GM18519 (cell line): ENCODE data around the gene PIEZO1.

Experiments
- ATAC-seq: cut with Tn5 transposase; IDR thresholded peaks from one replicate; pipeline ENCODE4 v1.9.1; 2021; ENCODE audit warnings: mild to moderate bottlenecking, moderate library complexity; ENCODE audit not compliant: unreplicated experiment, low FRiP score

The PIEZO1 gene

DNA sequence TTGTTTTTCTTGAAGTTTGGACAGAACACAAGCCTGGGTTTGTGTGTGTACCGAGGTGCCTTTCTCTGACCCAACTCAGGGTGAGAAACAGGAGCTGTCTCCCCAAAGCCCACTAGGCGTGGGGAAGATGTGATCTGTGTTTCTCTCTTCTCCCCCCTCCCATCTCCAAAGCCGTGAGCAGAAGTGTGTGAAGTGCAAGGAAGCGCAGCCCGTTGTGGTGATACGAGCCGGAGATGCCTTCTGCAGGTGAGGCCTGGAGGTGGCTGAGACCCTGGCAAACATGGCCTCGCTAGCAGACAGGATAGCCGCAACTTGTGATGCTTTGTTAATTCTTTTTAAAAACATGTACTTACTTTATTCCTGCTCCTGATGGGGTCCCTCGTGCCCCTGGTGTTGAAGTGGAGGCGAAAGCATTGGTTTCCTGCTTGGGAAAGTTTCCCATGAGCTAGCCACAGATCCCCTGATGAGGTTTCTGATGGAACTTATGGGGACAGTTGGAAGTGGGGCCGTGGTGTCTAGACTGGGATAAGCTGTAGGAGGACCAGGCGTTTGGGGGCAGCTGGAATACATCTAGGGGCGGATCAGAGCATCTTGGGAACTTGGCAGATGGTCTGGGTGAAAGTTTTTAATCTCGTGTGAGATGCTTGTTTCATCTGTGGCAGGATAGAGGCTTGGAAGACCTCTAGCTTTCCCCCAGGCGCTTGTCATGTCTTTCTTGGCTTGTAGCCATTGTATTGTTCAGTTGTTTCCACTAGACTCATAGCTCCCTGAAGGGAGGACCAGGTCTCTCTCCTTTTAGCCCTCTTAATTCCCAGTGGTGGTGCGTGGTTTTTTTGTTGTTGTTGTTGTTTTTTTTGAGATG, 77.8 kb downstream of the PIEZO1 start:
- ATAC-seq = no peak

DNA sequence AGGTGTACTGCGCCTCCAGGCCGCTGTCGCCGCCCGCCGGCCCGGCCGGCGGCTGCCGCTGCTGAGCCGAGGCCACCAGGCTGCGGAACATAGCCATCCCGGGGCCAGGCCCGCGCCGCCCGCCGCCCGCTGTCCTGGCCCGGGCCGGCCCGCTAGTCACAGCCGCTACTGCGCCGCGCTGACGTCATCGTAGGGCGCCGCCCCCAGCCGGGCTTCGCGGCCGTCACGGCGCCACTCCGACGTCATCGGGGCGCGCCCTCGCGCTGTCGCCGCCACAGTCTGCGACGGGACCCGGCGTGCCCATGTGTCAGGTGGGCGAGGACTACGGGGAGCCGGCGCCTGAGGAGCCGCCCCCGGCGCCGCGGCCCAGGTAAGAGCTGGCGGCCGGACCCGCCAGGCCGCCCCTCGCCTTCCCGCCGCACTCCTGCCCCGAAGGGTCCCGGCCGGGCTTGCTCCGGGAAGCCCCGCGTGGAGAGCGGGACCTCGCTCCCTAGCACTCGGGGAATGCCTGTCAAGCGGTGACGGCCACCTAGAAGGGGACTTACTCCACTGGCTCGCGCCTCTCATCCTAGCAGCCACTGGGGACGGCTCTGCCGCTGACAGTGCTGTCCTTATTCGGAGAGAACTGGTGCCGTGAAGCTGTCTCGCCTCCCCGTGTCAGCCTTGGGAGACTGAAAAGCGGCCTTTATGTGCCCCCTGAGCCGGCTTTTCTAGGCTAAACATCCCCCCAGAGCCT, 78.6 kb downstream of the PIEZO1 start, which contains the start of the genes CTU2 and RNF166:
Gene CTU2 (plus strand): TSS at position 275 of the 736 bp plus-strand sequence. CDS start 28 bp downstream, at position 303.
Gene RNF166 (minus strand): TSS at position 180 of the 736 bp plus-strand sequence. CDS start 83 bp downstream, at position 97.
- peak; percentile 53 for ATAC-seq

DNA sequence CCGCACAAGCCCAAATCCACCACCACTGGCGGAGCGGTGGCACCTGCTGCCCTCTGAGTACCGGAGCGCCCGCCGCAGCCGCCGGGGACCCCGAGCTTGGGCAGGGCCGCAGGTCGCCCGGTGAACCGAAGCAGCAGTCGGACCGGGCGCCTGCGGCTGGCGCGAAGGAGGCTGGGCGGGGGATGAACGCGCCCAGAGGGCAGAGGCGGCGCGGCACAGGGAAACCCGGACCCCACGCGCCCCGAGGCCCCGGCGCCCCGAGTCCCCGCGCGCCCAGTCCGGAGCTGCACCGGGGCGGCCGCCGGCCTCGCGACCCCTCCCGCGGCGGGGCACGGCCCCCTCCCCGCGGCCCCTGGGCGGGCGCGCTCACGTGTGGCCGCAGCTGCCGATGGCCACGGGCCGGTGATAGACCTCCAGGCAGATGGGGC, 79.2 kb downstream of the PIEZO1 start:
- peak; percentile 2 for ATAC-seq

DNA sequence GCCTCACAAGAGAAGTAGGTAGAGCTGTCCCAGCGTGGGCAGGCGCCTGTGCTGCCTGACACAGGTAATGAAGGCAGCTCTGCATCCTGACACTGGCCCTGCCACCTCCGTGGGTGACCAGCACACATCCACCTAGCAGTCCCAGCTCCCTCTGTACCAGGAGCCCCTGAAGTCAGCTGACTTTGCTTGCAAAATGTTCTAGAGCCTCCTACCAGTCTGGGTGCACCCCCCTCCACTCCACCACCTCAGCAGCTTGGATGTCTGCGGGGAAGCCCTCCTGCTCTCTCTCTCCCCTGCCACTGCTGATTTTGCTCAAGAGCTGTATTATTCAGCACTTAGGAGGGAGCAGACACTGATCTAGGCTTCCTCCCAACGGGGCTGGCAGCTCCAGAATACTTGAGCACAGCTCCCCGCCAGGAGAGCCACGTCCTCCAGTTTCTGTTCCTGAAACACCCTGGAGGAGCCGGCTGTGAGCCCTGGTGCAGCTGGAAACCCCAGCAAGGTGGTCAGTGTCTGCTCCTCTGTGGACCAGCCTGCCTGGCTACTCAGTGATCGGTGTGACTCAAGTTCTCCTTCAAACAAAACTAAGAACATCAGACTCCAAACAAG, 79.8 kb downstream of the PIEZO1 start:
- ATAC-seq = no peak

DNA sequence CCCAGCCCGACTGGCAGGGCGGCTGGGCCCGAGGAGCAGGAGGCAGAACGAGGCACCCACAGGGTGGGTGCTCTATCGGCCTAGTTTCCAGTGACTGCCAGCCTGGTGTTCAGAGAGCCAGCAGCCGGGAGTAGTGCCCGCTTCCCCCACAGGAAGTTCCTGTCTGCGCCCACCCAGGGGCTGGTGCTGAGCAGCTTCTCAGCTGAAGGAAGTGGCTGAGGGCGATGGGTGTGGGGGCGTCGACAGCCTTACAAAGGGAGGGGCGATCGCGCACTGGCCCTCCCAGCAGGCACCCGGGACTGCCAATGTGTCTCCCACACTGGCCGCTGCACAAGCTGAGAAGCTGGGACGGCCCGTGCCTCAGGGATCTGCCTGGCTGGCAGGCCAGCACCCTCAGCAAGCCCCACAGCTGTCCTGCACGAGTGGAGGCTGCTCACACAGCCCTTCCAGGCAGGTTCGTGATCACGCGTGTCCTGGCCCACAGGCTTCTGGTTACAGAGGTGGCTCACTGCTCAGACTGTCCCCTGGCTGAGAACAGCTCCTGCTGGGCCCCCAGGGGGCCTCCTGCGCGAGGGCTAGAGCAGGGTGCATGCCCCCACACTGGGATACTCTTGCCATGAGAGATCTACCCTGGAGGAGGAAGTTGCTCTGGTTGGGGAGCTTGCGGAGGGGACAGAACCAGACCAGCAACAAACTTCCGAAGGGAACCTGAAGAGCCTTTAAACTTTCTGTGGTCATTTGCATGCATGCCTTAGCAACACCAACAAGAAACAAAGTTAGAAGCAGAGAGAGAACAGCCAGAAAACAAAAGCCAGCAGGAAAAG, 81.3 kb downstream of the PIEZO1 start:
- ATAC-seq = no peak

DNA sequence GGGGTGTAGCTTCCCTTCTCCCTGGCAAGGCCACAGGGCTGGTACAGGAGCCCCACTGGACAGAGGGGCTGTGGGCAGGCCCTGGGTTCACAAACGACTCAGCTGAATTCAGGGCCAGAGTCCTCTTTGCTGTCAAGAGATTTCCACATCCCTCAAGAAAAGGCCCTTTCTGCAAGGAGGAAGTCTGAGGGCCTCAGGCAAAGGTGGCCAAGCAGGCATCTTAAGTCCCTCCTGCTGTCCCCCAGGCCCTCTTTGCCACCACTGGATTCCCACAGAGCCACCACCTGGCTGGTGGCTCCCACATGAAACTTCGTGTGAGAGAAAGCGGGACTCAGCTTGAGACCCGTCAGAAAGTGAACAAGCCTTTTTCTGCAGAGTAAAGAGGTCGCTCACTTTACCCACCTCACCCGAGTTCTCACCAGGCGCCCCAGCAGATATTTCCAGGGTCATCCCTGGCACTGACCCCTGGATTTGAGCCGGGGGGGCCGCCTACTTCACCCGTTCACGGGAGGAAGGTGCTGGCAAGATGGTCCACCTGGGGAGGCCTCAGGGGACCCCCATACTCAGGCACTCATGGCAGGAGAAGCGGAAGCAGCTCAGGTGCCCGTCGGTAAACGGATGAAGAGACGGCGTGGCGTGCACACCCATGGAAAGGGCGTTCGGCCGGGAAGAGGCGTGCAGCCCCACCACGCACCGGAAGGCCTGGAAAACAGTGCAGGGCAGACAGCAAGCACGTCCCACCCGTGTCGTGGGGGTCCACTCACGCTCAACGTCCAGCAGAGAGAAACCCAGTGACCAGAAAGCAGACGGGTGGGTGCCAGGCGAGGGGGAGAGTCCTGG, 82.4 kb downstream of the PIEZO1 start:
- ATAC-seq = no peak

DNA sequence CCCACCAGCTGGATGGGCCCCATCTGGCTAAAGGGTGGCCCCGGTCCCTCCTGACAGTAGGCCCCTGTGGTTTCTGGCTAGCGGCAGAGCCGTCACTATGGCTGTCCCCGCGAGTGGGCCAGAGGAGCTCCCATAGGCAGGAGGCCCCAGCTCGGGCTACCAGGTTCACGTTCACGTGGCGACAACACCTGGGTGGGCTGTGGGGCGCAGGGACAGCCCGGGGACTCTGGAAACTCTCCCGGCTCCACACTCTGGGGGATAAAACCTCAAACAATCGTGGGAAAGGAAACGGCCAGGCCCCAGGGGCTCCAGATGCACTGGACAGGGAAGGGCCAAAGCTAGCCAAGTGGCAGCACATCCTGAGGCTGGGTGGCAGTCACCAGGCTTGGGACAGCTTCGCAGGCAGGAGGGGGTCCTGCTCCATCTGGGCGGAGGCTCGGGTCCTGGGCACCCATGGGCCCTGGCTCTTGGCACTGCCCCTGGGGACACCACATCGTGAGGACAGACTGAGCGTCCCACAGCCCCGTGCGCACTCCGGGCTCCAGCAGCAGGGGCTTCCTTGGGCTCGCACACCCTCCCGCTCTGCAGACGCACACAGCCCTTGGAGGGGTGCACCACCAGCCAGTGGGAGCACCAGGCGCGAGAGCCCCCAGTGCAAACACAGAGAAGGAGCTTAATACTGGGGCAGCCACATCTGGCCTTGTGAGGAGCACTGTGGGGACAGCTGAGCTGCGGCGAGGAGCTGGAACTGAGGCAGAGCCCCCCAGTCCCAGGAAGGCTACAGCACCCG, 83.2 kb downstream of the PIEZO1 start:
- ATAC-seq = no peak

DNA sequence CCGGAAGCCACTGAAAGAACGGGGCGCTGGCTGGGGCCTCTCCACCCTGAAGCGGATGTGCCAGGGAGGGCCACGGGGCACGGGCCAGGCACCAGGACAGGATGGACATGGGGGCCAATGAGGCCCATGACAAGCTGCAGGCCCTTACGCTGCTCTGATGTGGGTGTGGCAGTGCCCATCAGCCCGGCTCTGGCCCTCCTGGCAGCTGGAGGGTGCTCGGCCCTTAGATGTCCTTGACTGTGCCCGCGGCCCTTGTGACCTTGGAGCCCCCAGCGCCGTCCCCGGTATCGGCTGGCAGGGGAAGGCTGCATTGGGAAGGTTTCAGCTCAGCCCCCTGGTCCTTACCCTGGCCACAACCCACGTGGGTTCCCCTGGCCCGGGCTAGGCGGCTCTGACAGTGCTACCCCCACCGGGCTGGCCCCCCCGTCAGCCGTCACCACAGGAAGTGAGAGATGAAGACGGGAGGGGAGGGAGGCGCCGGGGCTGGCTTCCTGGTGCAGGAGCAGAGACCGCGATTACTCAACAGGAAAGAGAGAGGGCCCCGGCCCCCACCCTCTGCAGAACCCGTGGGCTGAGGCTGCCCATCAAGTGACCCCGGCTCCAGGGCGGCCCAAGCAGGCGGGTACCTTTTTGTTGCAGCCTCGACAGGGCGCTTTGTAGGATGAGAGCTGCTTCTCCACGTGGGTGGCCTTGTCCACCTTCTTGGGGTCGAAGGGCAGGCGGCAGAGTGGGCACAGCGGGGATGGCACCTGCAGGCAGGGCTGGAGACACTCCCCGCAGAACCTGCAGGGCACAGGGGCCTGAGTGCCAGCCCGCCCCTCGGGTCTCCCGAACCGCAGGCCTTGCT, 84.2 kb downstream of the PIEZO1 start:
- no peak for ATAC-seq

DNA sequence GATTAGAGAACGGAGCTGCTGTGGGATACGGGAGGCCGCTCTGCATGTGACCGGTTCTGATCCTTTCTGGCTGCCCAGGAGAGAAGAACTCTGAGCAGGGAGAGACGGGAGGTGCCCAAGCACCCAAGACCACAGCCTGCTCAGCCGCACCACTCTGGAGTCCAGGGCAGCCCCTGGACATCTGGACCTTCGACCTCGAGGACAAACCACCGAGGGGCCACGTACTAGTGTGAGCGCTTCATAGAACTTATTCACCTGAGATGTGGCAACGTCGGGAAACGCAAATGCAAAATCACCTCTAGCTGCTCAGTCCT, 84.7 kb downstream of the PIEZO1 start:
- ATAC-seq = no peak

DNA sequence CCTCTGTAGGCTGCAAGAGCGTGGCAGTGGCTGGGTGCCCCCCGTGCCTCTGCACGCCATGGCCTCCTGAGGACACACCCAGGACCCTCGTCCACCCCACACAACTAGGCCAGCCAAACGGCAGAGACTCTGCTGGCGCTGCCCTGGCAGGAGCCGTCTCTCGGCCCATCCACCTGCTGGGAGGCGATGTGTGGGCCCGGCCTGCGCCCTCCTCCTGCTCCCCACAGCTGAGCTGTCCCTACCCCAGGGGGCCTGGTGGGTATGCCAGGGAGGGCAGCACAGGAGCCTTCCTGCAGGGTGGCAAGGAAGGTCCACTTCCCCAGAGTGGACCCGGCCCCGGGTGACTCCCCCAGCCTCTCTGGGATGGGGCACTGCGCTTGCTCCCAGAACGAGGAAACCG, 85.8 kb downstream of the PIEZO1 start:
- ATAC-seq = no peak

DNA sequence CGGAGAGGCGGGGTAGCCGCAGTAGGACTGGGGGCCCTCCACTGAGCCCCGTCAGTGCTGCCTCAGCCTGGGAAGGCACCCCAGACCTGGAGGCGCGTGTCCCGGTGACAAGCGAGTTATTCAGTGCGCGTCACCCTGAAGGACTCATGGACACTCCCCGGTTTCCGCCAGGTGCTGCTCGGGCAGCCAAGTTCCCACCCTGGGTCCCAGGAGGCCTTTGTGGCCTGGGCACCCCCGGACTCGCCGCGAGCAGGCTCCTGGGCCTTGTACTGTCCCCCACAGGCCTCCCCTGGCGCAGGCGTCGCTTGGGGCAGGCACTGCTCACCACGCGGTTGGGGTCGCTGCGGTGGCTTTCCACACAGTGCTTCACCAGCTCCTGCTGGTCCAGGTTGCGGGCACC, 86.4 kb downstream of the PIEZO1 start:
- ATAC-seq = no peak

DNA sequence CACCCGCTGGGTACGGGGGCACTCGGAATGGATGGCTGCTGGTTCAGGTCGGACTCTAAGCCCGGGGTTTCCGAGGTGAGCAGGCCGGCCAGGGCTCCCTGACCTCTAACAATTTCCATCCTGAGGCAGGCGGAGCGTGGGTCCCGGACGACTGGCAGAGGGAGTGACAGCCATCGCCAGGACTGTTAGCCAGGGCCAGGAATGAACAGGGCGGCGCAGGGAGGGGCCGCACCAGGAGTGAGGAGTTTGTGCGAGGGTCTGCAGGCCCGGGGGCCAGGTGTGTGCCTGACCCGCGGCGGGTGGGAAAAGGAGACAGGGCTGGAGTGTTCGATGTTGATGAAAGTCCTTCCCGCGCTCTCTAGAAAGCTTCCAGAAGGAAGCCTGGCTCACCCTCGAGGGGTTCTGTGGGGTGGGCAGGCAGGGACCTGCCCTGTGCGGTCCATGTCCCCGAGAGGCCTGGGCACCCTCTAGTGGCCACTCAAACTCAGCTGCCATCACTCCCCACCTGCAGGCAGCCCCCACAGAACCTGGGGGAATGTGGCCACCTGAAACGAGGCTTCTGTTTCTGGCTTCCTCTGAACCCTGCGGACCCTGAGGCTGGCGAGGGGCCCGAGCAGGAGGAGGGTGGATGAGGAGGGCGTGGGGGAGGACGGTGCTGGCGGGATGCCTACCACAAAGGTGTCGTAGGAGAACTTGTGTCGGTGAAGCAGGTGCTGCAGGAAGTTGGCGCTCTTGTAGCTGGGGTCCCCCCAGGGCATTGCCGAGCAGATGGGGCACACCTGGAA, 87.0 kb downstream of the PIEZO1 start:
- no peak for ATAC-seq

DNA sequence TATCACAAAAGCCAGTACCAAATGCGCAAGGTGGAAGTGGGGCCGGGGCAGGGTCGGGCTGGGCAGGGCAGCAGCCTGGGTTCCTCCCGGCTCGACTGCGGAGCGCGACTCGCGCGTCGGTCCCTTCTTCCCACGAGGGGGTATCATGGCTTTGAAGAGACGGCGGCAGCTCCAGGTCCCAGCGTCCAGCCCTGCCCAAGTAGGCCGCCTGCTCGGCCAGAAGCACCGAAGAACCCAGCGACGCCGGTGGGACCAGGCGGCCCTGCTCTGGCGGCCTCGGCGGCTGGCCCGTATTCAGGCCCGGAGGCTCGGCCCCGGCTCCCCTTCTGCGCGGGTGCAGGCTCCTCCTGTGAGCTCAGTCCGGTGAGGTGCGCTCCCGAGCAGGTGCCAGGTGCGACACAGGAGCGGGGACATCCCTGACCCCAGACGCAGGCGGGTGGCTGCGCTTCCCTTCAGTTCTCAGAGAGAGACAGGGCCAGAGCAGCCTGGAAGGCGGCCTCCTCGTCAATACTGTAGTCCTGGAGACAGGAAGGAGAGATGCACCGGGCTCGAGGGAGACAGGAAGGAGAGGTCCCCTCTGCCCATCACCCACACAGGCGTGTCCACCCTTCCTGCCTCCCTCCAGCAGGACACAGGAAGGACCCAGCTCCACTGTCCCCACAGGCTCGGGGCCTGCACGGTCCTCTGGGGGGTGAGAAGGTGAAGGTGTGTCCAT, 87.7 kb downstream of the PIEZO1 start:
- ATAC-seq = no peak

DNA sequence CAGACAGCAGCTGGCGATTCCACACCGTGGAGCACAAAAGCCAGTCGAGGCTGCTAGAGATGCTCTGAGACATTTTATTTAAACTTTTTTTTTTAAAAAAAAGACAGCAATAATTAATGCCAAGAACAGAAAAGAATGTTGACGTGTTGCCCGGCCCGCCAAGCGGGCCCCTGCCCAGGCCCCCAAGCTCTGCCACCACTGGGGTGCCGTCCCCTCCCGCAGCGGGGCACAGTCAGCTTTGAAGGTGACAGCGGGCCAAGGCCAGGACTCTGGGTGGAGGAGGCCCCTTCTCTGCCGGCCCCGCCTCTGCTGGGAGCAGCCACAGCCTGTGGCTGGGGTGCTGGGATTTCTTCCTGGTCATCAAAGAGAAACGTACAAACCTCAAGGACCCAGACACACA, 88.6 kb downstream of the PIEZO1 start:
- no peak for ATAC-seq

DNA sequence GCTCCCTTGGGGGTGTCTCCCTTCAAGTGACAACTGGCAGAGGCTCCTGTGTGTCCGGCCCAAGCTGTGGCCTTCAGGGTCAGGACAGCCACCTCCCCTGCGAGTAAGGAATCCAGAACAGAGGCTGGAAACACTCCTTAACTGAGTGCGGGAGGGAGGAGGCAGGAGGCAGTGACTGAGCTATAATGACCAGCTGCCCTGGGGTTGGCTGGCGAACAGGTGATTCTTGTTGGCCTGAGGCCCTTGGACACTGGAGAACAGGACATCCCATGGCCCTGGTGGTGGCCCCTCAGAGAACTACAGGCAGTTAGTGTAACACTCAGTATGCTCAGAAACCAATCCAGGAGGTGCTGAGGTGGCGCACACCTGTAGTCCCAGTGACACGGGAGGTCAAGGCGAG, 89.3 kb downstream of the PIEZO1 start:
- no peak for ATAC-seq

DNA sequence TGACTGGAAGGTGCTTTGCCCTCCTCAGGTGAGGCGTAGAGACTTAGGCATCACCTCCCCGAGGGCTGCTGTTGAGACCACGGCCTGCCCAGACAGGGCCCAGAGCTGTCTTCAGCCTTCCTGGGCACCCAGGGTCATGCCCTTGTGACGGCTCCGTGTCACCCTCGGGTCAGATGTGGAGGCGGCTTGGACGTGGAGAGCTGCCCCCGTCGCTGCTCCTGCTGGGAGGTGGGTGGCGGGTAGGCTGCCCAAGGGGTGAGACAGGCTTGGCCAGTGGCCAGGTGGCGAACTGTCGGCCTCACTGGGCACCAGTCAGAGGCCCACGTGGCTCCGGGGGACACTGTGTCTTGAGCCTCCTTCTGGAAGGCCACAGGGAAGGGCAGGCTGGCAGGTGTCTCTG, 89.8 kb downstream of the PIEZO1 start:
- ATAC-seq = no peak
